AG04450 (cell line): ENCODE measurements around the gene ZNF185. TPM values are rescaled to one million over a fixed set of nuclear protein-coding genes. Genes with fewer than 3 reads are reported as not detected.

Source experiments
- CTCF ChIA-PET: fragments of 300-600, 350-600 bp; formaldehyde crosslinking; extraction: SDS; loops from one replicate; lab custom pipeline; 2022; ENCODE audit warnings: antibody characterized with exemption, inconsistent platforms; lab: Charles Lee
- POLR2A ChIA-PET: fragments of 350-600 bp; formaldehyde crosslinking; extraction: SDS; loops from one replicate; lab custom pipeline; 2021; ENCODE audit warnings: antibody characterized with exemption, inconsistent platforms; lab: Yijun Ruan, JAX
- DNase-seq: peaks from one replicate; pipeline ENCODE4 v3.0.0-alpha.2; 2011; ENCODE audit warnings: low read depth, low spot score
- H3K27ac ChIP-seq: one replicate; pipeline ENCODE4 v1.5.1; 2012; ENCODE audit warnings: low read depth, low read length, control low read depth
- H3K27me3 ChIP-seq: one replicate; pipeline ENCODE4 v1.6.0; 2012; ENCODE audit warnings: low read length; ENCODE audit not compliant: control insufficient read depth, insufficient read depth
- H3K4me3 ChIP-seq: 2 replicates; pipeline ENCODE4 v1.5.1; 2011; ENCODE audit warnings: mild to moderate bottlenecking, low read depth, low read length, control low read depth
- H3K9me3 ChIP-seq: 2 replicates; pipeline ENCODE4 v1.5.1; 2012; ENCODE audit warnings: low read length; ENCODE audit not compliant: control insufficient read depth, insufficient read depth
- CTCF ChIP-seq: IDR thresholded peaks from 2 replicates; pipeline ENCODE4 v1.5.1; 2011; ENCODE audit warnings: low read depth, low read length, control low read depth, inconsistent platforms
- polyA plus RNA-seq: library from polyadenylated mRNA; depleted of rRNA; stranded (reverse); fragments of >200 nt; gene quantifications from 2 replicates; pipeline ENCODE4 v1.2.3, GENCODE V29; 2011

ZNF185 gene
- polyA plus RNA-seq, 1 experiment: 10.3 TPM

- POLR2A ChIA-PET: no interaction called here
- Histone ChIP-seq H3K27me3 (no peaks in the 10 kb centered on the region), H3K4me3 (no peak overlapping the region), H3K27ac (no peak overlapping the region), H3K9me3 (no peaks in the 10 kb centered on the region)
- TF ChIP-seq CTCF: no peak
- CTCF ChIA-PET: no interaction called here
- DNase-seq: no peak
These were observed 14.2 kb downstream of the ZNF185 start for GRCh38 chrX:152912106-152912505.

GRCh38 chrX:152912641-152913040 is 14.8 kb downstream of the ZNF185 start:
- no peak for DNase-seq
- no peak overlapping the region for H3K27ac ChIP-seq

GRCh38 chrX:152913346-152913745 is 15.5 kb downstream of the ZNF185 start:
- no peak overlapping the region for H3K4me3 ChIP-seq
- POLR2A ChIA-PET: no interaction called here
- no peaks in the 10 kb centered on the region for H3K27me3 ChIP-seq
- no peak for DNase-seq
- no peak for TF ChIP-seq CTCF
- H3K27ac ChIP-seq: no peak overlapping the region
- CTCF ChIA-PET: interaction anchor here (1.1 kb wide), 1 partner anchor 18 kb away, joined by 3 read pairs; no protein-coding TSS in a partner anchor
- no peaks in the 10 kb centered on the region for H3K9me3 ChIP-seq

More at GRCh38 chrX:152912641-152913040, 14.8 kb downstream of the ZNF185 start:
- no peaks in the 10 kb centered on the region for H3K9me3 ChIP-seq
- no peak overlapping the region for H3K4me3 ChIP-seq
- no peaks in the 10 kb centered on the region for H3K27me3 ChIP-seq
- CTCF ChIA-PET: no interaction called here
- POLR2A ChIA-PET: no interaction called here
- no peak for TF ChIP-seq CTCF

GRCh38 chrX:152913910-152914309 is 16.0 kb downstream of the ZNF185 start:
- no peak for DNase-seq
- no peak for TF ChIP-seq CTCF
- H3K27me3 ChIP-seq: no peaks in the 10 kb centered on the region
- no peak overlapping the region for H3K4me3 ChIP-seq
- no peak overlapping the region for H3K27ac ChIP-seq
- ChIA-PET CTCF (interaction anchor here (1.1 to 2.5 kb wide), 2 partner anchors 12 to 18 kb away, joined by 3 to 10 read pairs; no protein-coding TSS in a partner anchor), POLR2A (no interaction called here)
- H3K9me3 ChIP-seq: no peaks in the 10 kb centered on the region

- ChIA-PET CTCF (interaction anchor here (0.9 to 2.5 kb wide), 4 partner anchors 10 to 97 kb away, joined by 3 to 10 read pairs (median 3); no protein-coding TSS in a partner anchor), POLR2A (no interaction called here)
- no peaks in the 10 kb centered on the region for H3K9me3 ChIP-seq
- DNase-seq: no peak
- peak overlapping the region; percentile 11 for H3K27ac ChIP-seq
- no peaks in the 10 kb centered on the region for H3K27me3 ChIP-seq
- no peak overlapping the region for H3K4me3 ChIP-seq
- TF ChIP-seq CTCF: peak; percentile 69
These were observed 17.8 kb downstream of the ZNF185 start for GRCh38 chrX:152915541-152916241.
